ENCODE results near the gene MUC5B. TPM values are rescaled to one million over a fixed set of nuclear protein-coding genes. Genes with fewer than 3 reads are reported as not detected.

MUC5B gene
- total RNA-seq, 1 experiment from 2014 or later = 1.6 TPM

GRCh38 chr11:1309498-1310317 is 86.8 kb downstream of the MUC5B start, which contains the start of gene TOLLIP (continued):
- TF ChIP-seq MLX (CRISPR knock-in tag; IDR thresholded peaks at IDR 0.05) (no peak), TEAD1 (CRISPR knock-in tag; IDR thresholded peaks at IDR 0.05) (no peak; the same call in 1 of the 2 replicates), ATF1 (CRISPR knock-in tag; IDR thresholded peaks at IDR 0.05) (no peak), ZNF232 (CRISPR knock-in tag; IDR thresholded peaks at IDR 0.05) (peak; percentile 58; the same call in 1 of the 2 replicates), ATF3 (CRISPR knock-in tag; conservative IDR thresholded peaks at IDR 0.05) (no peak), ELF4 (CRISPR knock-in tag; IDR thresholded peaks at IDR 0.05; ENCODE audit: low read depth) (no peak), GABPB1 (CRISPR knock-in tag; IDR thresholded peaks at IDR 0.05) (no peak), EMX1 (CRISPR knock-in tag; IDR thresholded peaks at IDR 0.05) (no peak), ZNF219 (CRISPR knock-in tag; IDR thresholded peaks at IDR 0.05; ENCODE audit: borderline replicate concordance) (no peak), GTF2I (CRISPR knock-in tag; conservative IDR thresholded peaks at IDR 0.05) (no peak), ZNF671 (CRISPR knock-in tag; IDR thresholded peaks at IDR 0.05) (no peak), SMAD3 (CRISPR knock-in tag; IDR thresholded peaks at IDR 0.05; ENCODE audit: borderline replicate concordance) (0 out of 2 replicates have a peak, but pooled peaks have one; percentile 17), MAX (CRISPR knock-in tag; IDR thresholded peaks at IDR 0.05) (peak; percentile 96), ZNF121 (CRISPR knock-in tag; IDR thresholded peaks at IDR 0.05) (peak; percentile 5; the same call in 1 of the 2 replicates), AR (CRISPR knock-in tag; IDR thresholded peaks at IDR 0.05) (no peak), CTCF (IDR thresholded peaks at IDR 0.05) (no peak), JAZF1 (CRISPR knock-in tag; IDR thresholded peaks at IDR 0.05) (no peak), STAT6 (CRISPR knock-in tag; conservative IDR thresholded peaks at IDR 0.05; ENCODE audit: low read depth) (no peak), CDX4 (CRISPR knock-in tag; IDR thresholded peaks at IDR 0.05; ENCODE audit: borderline replicate concordance) (no peak), NFYB (CRISPR knock-in tag; conservative IDR thresholded peaks at IDR 0.05; ENCODE audit: low read depth) (no peak), SP1 (CRISPR knock-in tag; conservative IDR thresholded peaks at IDR 0.05) (peak; percentile 69), ATF6 (CRISPR knock-in tag; IDR thresholded peaks at IDR 0.05) (no peak)

All from WTC11 (cell line).